GM12891 (cell line): ENCODE measurements around the gene TLE3.

Experiments used
- POLR2A ChIP-seq: IDR thresholded peaks from 2 replicates; pipeline ENCODE4 v1.6.1; 2011; ENCODE audit warnings: low read depth, low read length, control low read depth
- POLR2AphosphoS5 ChIP-seq: IDR thresholded peaks from 2 replicates; pipeline ENCODE4 v1.6.1; 2011; ENCODE audit warnings: low read depth, low read length, control low read depth
- POU2F2 ChIP-seq: IDR thresholded peaks from 2 replicates; pipeline ENCODE4 v1.6.1; 2011; ENCODE audit warnings: low read depth, mild to moderate bottlenecking, control low read depth, low read length, moderate library complexity

DNA sequence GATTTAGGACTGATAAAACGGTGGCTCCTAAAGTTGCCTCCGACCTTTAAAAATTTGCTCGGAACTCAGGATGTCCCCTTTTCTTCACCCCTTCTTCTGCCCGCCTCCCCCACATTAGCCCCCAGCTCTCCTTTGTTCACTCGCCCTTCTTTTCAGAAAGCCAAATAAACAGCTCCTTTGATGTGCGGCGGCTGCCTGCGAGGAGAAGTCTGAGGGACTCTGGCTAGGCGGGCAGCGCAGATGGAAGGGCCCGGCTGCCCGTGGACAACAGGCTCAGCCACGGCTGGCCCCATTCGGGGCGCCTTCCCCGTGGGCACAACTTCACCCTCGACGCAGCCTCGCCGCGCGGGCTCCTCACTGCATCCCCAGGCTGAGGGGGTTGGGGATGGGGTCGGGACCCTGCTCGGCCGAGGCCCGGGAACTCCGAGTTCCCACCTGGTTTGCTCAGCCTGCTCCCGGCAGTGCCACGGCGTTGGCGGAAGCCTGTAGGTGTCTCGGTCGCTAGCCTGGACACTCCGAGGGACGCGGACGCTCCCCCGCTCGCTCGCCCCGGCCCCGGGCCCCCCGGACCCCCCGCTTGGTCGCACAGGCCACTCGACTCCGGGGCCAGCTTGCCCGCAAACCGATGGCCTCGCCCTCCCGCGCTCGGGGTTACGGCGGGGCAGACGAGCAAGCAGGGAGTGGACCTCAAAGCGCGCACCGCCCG lies 897 bp upstream of the TLE3 start:
- TF ChIP-seq POLR2AphosphoS5 = no peak
- no peak for TF ChIP-seq POLR2A
- TF ChIP-seq POU2F2 = no peak
